BE2C (cell line): Measurements from ENCODE around the gene COL6A3.

Source experiments
- DNase-seq: peaks from one replicate; pipeline ENCODE4 v3.0.0-alpha.2; 2020
- H3K27me3 ChIP-seq: fragments of 250-450 bp; sonication (Bioruptor Pico); 2 replicates; pipeline ENCODE4 v1.5.1; 2020; ENCODE audit warnings: mild to moderate bottlenecking
- H3K36me3 ChIP-seq: fragments of 250-450 bp; sonication (Bioruptor Pico); 2 replicates; pipeline ENCODE4 v1.5.1; 2020; ENCODE audit warnings: mild to moderate bottlenecking
- H3K4me1 ChIP-seq: fragments of 250-450 bp; sonication (Bioruptor Pico); 2 replicates; pipeline ENCODE4 v1.5.1; 2020
- H3K4me3 ChIP-seq: 2 replicates; pipeline ENCODE4 v1.5.1; 2011; ENCODE audit warnings: low read depth, low read length
- H3K9me3 ChIP-seq: fragments of 250-450 bp; sonication (Bioruptor Pico); 2 replicates; pipeline ENCODE4 v1.5.1; 2020
- TF ChIP-seq, protein P1 (sequence below): IDR thresholded peaks from 2 replicates; pipeline ENCODE4 v1.5.1; 2012; ENCODE audit warnings: mild to moderate bottlenecking, low read depth, low read length

Gene COL6A3

GRCh38 chr2:237341872-237342271, 72.1 kb downstream of the COL6A3 start:
- no peak for DNase-seq
- no peak overlapping the region for H3K4me3 ChIP-seq
- peaks cover 9% of the 10 kb centered on the region for H3K4me1 ChIP-seq
- no peaks in the 10 kb centered on the region for H3K9me3 ChIP-seq
- TF ChIP-seq, protein P1, sequence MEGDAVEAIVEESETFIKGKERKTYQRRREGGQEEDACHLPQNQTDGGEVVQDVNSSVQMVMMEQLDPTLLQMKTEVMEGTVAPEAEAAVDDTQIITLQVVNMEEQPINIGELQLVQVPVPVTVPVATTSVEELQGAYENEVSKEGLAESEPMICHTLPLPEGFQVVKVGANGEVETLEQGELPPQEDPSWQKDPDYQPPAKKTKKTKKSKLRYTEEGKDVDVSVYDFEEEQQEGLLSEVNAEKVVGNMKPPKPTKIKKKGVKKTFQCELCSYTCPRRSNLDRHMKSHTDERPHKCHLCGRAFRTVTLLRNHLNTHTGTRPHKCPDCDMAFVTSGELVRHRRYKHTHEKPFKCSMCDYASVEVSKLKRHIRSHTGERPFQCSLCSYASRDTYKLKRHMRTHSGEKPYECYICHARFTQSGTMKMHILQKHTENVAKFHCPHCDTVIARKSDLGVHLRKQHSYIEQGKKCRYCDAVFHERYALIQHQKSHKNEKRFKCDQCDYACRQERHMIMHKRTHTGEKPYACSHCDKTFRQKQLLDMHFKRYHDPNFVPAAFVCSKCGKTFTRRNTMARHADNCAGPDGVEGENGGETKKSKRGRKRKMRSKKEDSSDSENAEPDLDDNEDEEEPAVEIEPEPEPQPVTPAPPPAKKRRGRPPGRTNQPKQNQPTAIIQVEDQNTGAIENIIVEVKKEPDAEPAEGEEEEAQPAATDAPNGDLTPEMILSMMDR = no peak
- no peaks in the 10 kb centered on the region for H3K27me3 ChIP-seq
- H3K36me3 ChIP-seq = no peaks in the 10 kb centered on the region

- TF ChIP-seq, protein P1 = no peak
- no peak for DNase-seq
- H3K4me1 ChIP-seq = no peaks in the 10 kb centered on the region
- H3K9me3 ChIP-seq = no peaks in the 10 kb centered on the region
- no peak overlapping the region for H3K4me3 ChIP-seq
- no peaks in the 10 kb centered on the region for H3K27me3 ChIP-seq
- no peaks in the 10 kb centered on the region for H3K36me3 ChIP-seq
Observed at GRCh38 chr2:237337586-237337985, 76.4 kb downstream of the COL6A3 start.

GRCh38 chr2:237336131-237336530, 77.8 kb downstream of the COL6A3 start:
- Histone ChIP-seq H3K4me3 (no peak overlapping the region), H3K4me1 (no peaks in the 10 kb centered on the region), H3K9me3 (no peaks in the 10 kb centered on the region), H3K36me3 (no peaks in the 10 kb centered on the region), H3K27me3 (no peaks in the 10 kb centered on the region)
- TF ChIP-seq, protein P1 = no peak
- DNase-seq = no peak

DNA sequence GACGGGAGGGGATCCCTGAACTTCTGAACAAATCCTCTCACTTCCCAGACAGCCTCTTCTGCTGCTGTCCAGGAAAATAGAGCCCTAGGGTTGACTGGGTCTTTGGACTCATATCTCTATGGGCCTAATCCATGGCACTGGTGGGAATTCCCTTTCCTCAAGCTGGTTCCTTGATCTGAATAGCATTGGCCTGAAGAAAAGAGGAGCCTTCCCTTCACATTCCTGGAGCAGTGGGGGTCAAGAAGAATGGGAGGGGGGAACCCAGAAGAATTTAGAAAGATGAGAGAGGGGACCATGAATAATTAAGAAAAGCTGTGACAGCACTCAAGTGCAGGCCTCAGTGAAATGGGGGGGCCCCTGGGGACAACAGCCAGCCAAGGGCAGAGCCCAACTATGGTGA, 80.2 kb downstream of the COL6A3 start:
- TF ChIP-seq, protein P1 = no peak
- DNase-seq = no peak
- Histone ChIP-seq H3K4me1 (no peaks in the 10 kb centered on the region), H3K9me3 (no peaks in the 10 kb centered on the region), H3K4me3 (no peak overlapping the region), H3K36me3 (no peaks in the 10 kb centered on the region), H3K27me3 (no peaks in the 10 kb centered on the region)

DNA sequence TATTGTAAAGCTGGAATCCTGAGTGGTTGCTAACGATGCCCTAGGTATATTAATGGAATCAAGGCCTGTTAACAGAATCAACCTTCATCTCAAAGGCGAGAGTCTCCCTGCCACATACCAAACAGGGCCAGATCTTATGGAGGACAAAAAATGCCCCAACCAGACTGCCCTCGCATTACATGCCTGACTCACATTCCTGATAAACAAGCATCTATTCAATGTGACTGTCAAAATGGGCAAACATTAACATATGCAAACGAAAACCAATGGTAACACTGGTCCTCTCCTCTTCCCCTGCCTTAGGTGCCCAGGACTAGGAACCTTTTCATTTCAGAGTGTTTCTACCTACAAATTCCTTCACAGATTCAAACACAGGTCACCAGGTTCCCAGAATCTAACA, 83.4 kb downstream of the COL6A3 start:
- H3K9me3 ChIP-seq = no peaks in the 10 kb centered on the region
- no peaks in the 10 kb centered on the region for H3K36me3 ChIP-seq
- no peak for DNase-seq
- H3K27me3 ChIP-seq = no peaks in the 10 kb centered on the region
- H3K4me1 ChIP-seq = peaks cover 3% of the 10 kb centered on the region
- no peak overlapping the region for H3K4me3 ChIP-seq
- TF ChIP-seq, protein P1 = no peak

DNA sequence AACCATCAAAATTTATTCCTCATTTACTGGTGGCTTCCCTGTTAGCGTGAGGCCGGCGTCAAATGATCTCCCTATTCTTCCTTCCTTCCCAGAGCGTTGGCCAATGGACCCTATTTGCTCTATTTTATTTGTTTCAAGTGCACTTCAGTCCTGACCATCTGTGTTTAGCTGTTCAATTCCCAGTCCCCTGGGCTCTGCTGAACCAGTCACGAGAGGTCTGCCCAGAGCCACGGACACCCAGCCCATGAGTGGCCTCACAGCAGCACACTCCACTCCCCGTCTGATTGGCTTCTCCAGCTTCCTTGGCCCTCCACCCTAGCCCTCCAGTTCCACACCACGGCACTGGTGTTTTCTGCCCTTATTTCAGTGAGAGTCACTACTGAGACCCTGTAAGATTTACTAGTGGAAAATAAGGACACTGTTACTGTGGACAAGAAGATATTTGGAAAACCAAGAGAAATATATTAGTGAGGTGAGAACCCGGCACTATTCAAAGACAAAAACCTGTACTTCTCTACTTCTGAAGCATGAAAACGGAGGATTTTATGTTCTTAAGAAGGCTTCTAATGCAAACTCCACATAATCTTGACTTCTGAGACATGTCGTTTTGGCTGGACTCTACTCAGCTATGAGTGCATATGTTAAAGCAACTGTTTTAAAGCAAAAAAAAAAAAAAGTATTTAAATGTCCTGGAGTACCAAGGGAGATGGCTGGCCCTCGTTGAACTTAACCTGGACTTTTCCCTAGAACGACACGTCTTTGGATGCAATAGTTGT, 86.6 kb downstream of the COL6A3 start:
- TF ChIP-seq, protein P1 = no peak
- no peak overlapping the region for H3K4me3 ChIP-seq
- H3K27me3 ChIP-seq = no peaks in the 10 kb centered on the region
- no peaks in the 10 kb centered on the region for H3K36me3 ChIP-seq
- no peak for DNase-seq
- no peaks in the 10 kb centered on the region for H3K9me3 ChIP-seq
- peaks cover 14% of the 10 kb centered on the region for H3K4me1 ChIP-seq
